Gastroesophageal sphincter (tissue), 3 donors: ENCODE measurements around the gene B4GALT5.

Experiments
- EP300 ChIP-seq: sonication (generic); formaldehyde crosslinking; IDR thresholded peaks from one replicate; pipeline ENCODE4 v1.6.1; 2017; ENCODE audit warnings: antibody characterized with exemption, mild to moderate bottlenecking
- TF ChIP-seq, protein P1 (sequence below), 4 experiments: fragments of 200-600 bp in 2 of 4; fragments of 450-650 bp in 2 of 4; sonication (generic) in 1 of 4; IDR thresholded peaks; one replicate each; pipeline ENCODE4 v1.5.1; 2017 to 2019; ENCODE audit warnings: antibody characterized with exemption in 4 of 4, mild to moderate bottlenecking in 2 of 4, moderate library complexity in 2 of 4

GRCh38 chr20:49737260-49737659 lies 23.6 kb upstream of the B4GALT5 start:
- TF ChIP-seq, protein P1, sequence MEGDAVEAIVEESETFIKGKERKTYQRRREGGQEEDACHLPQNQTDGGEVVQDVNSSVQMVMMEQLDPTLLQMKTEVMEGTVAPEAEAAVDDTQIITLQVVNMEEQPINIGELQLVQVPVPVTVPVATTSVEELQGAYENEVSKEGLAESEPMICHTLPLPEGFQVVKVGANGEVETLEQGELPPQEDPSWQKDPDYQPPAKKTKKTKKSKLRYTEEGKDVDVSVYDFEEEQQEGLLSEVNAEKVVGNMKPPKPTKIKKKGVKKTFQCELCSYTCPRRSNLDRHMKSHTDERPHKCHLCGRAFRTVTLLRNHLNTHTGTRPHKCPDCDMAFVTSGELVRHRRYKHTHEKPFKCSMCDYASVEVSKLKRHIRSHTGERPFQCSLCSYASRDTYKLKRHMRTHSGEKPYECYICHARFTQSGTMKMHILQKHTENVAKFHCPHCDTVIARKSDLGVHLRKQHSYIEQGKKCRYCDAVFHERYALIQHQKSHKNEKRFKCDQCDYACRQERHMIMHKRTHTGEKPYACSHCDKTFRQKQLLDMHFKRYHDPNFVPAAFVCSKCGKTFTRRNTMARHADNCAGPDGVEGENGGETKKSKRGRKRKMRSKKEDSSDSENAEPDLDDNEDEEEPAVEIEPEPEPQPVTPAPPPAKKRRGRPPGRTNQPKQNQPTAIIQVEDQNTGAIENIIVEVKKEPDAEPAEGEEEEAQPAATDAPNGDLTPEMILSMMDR (IDR thresholded peaks at IDR 0.05), result no peak
- TF ChIP-seq EP300, result no peak
